Right renal cortex interstitium (tissue), 3 donors: ENCODE results near the gene TMEM132C. TPM values are rescaled to one million over a fixed set of nuclear protein-coding genes. Genes with fewer than 3 reads are reported as not detected.

Experiments used
- DNase-seq, 3 donors: peaks; one replicate each; pipeline ENCODE4 v3.0.0-alpha.2; 2013; ENCODE audit warnings: low read depth in 3 of 3, low spot score in 2 of 3
- polyA plus RNA-seq, 3 donors: library from polyadenylated mRNA; unstranded; fragments of 120-200 nt; gene quantifications; one replicate each; pipeline ENCODE4 v1.2.1, GENCODE V29; 2013; ENCODE audit not compliant: insufficient read length in 3 of 3

Gene TMEM132C
- polyA plus RNA-seq, 3 donors: 1.8 to 3.1 (median 3.0) TPM

DNA sequence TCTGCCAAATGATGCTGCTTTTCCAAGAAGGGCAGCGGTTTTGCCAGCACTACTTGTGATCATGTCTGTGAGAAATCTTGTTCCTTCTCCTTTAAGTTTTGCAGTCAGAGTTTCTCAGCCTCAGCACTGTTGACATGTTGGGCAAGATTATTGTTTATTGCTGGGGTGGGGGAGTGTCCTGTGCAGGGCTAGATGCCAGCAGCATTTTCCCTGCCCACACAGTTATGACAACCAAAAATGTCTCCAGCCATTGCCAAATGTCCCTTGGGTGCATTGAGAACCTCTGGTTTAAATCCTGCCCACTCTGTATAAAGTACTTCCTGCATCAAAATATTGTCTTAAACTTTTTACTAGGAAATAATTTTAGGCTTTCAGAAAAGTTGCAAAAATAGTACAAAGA, 20.0 kb downstream of the TMEM132C start:
- DNase-seq: no peak

DNA sequence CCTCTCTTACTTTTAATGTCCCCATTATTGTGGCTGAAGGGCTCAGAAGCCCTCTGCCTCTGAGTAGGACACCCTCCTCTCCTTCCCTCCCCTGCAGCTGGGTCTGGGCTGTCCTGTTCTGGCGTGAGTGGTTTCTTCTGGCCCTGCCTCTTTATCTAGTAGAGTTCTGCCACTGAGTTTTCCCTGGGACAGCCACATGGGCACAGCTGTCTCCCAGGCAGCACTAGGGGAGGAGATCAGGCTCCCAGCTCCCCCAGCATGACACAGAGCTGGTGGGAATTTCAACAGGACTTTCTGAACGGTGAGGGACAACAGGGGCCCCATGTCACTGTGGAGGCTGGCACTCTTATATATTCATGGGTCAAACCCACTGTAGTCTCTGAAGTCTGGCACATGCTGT, 21.4 kb downstream of the TMEM132C start:
- no peak for DNase-seq

DNA sequence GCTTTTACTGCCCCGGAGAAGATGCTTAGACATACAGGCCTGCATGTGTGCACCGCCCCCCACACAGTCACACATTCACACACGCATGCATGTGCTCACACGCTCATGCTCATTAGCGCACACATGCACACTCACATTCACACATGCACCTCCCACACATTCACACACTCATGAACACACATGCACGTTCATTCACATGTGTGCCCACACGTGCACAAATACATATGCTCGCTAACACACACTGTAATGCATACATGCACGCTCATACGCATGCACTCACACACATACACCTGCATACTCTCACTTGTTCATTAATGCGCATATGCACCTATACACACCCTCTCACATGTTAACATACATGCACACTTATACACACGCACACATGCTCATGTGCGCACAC, 21.9 kb downstream of the TMEM132C start:
- DNase-seq: no peak

DNA sequence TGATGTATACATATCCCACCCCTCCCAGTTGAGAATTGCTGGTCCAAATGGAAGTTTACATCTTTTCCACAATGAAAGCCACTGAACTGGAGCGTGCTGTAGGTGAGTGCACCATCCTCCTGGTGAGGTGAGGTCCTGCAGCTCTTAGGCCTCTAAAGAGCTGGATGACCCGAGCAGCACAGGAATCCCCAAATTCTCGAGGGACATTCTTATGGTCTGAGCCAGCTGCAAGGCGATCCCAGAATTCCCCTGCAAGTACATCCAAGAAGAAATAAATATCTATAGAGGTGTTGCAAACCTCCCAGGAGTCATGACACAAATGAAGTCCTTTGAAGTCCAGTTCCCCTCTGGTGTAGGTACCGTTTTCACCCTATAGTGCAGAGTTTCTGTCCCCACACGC, 24.0 kb downstream of the TMEM132C start:
- no peak for DNase-seq

DNA sequence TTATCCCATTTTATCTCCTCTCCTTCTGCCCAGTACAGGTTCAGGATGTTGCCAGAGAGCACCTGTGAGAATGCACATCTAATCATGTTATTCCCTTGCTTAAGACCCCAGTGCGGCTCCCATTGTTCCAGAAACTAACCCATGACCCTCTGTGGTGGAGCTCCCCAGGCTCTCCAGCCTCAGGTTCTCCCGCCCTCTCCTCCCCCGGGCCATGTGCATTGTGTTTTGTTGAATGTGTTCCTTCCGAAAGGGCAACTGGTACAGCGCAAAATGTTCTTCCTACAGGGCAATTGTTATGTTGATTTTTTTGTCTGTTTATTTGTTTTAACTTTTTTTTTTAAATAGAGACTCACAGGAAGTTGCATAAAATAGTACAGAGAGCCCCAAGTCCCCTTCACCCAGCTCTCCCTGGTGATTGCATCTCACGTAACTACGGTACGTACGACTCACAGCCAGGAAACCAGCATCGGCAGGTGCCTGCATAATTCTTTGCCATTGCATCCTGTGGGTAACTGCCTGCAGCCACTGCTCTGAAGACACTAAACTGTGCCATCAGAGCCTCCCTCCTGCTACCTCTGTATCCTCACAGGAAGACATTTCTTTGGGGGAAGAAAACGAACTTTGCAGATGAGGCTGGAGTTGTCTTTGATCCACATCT, 31.2 kb downstream of the TMEM132C start:
- DNase-seq: no peak

DNA sequence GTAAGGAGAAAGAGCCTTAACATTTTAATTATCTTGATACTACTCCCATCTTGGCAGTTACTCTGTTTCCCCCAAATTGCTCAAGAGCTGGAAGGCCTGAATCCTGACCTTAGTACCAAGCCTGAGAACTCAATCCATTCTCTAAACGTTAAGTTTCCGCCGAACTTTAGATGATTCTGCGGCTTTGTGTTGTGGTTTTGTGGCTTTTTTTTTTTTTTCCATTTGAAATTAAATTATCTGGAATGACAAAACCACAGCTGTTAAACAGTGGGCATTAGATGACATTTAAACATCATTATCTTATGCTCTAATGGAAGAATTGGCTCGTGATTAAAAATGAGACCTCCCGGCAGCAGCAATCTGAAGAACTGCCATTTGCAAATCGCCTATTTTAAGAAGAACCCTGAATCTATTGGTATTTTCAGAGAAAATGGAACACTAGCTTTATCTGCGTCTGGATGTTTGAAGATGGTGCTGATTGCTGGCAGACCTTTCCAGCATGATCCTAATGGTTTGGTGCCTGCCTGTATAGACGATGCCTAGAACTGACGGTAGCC, 38.4 kb downstream of the TMEM132C start:
- DNase-seq: no peak

DNA sequence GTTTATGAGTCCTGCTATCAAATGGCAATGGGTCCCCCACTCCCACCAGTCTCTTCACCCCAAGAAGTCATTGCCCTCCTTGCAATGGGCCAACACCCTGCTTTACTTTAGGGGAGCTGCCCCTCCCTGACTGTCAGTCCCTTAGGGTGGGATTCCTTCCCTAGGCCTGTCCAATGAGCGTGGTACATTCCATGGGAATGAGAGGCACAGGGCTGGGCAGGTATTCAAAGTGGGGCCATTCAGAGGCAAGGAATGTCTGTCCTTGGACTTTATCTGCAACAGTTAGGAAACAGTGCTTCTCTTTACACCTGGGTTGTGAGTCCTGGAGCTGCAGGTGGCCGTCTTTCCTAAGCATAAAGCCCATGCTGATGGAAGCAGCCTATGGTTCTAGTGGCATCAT, 40.8 kb downstream of the TMEM132C start:
- DNase-seq: no peak

DNA sequence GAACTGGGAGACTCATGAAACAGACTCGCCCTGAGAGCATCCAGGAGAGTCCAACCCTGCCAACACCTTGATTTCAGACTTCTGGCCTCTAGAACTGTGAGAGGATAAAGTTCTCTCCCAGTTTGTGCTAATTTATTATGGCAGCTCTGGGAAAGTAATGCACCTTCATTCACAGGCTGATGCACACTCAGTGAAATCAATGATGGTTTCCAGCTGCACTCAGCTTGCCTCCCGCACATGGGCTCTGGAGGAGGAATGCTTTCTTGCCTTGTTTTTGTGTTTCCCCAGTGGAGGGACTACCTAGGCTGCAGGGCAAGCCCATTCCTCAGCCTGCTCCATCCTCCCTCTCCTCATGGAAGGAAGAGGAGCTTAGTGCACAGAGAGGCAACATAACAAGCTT, 45.7 kb downstream of the TMEM132C start:
- no peak for DNase-seq

DNA sequence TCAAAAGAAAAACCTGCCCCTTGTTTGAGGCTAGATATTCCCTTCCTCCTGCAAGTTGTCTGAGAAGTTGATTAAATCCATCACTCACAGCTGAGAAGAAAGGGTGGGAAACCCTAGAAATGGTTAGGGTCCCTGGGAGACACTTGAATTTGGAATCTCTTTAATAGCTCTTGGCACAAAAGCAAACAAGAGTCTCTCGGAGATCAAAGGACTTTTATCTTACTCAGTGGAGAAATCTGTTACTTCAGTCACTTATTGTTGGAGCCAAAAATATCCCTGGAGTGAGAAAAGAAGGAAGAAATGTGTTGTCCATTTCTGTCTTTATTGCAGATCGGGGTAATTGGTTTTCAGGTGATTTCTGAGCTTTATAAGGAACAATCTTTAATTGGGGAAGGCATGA, 47.0 kb downstream of the TMEM132C start:
- DNase-seq: no peak

DNA sequence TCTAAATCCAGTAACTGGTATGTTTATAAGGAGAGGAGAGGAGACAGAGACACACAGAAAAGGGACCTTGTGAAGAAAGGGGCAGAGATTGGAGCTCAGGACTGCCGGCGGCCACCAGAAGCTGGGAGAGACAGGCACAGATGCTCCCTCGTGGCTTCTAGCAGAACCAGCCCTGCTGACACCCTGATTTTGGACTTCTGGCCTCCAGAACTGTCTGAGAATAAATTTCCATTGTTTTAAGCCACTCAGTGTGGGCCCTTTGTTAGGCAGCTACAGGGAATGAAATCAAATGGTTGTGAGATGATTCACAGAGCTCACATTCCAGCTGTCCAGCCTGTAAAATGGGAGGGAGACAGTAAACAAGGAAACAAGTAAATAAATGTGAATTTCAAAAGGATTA, 47.6 kb downstream of the TMEM132C start:
- no peak for DNase-seq

DNA sequence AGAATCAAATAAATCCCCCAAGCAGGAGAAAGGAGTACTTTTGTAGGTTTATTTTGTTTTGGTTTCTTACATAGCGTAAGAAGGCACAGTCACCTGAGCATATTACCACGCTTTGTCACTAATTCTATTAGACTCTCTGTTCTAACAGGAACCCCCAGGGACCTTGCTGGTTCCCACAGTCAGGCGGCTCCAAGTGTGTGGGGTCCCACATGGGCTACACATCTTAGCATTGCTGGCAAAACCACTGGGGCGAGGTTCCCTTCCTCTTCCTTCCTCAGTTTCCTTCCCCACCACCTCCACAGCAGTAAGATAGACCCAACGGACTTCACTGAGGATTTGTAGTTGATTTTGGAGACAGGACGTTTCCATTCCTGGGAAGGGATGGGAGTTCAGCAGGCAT, 49.1 kb downstream of the TMEM132C start:
- no peak for DNase-seq

DNA sequence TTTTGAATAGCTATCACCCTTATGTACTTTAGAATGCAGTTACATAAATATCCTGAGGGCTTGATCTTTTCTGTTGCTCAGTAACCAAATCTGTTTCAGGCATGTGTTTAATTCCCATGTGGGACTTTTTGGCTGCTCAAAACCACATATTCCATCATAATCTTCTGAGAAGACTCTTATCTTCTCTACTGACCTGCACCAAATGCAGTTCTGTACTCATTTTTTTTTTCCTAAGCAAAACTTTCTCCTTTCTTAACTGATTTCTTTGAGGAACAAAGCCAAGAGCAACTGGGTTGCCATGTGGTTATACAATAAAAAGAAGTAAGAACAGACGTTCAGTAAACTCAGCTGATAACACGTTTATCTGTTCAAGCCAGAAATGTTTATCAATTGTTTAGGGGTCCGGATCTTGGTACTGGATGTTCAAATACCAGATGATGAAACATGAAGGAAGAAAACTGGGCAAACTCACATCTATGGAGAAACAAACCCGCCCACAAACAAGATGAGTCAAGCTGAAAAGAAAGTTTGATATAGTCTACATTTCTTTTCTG, 50.1 kb downstream of the TMEM132C start:
- DNase-seq: no peak

DNA sequence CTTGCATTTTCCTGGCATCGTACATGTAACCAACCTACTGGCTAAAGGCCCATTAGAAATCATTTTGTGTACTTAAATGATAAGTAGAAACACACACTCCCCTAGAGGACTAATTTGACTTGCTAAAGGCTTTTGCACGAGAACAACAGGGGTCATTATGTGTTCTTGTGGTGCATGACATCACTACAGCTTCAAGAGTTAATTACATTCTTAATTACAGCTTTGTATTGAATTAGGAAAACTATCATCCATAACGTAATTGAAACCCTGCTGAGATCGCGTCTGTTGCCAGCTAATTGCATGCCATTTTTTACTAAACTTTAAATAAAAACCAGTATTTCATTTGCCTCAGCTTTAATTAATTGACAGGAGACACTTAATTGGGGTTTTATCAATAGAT, 51.4 kb downstream of the TMEM132C start:
- no peak for DNase-seq

DNA sequence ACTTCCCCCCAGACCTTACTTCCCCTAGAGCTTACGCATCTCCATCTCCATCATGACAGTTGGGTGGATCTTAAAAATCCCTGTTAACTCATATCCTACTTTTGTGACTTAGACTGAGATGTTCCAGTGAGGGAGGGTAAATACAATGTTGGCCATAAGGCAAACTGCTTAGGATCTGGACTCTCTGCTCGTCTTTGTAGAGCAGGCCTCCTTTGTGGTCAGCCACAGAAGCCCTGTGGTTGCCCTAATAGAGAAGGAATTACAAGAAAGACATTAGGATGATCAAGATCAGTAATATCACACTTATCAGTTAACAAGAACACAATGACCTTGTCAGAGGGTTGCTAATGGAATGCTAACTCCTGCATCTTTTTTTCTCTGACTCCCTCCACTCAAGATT, 52.0 kb downstream of the TMEM132C start:
- no peak for DNase-seq

DNA sequence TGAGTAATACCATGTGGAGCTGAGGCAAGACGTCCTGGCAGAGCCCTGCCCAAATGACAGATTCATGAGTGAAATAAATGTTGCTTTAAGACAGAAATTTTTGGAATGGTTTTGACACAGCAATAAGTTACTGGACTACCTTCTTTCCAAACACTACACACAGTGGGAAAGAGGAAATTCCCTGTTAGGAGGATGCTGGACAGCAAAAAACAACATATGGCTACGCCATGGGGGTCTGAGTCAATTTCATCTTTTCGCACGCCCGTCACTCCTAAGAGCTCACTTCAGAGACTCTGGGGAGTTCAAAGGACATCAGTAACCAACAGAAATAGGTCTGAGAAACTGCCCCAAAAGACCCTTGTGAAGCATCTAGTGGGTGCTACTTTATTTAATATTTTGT, 55.4 kb downstream of the TMEM132C start:
- DNase-seq: no peak

DNA sequence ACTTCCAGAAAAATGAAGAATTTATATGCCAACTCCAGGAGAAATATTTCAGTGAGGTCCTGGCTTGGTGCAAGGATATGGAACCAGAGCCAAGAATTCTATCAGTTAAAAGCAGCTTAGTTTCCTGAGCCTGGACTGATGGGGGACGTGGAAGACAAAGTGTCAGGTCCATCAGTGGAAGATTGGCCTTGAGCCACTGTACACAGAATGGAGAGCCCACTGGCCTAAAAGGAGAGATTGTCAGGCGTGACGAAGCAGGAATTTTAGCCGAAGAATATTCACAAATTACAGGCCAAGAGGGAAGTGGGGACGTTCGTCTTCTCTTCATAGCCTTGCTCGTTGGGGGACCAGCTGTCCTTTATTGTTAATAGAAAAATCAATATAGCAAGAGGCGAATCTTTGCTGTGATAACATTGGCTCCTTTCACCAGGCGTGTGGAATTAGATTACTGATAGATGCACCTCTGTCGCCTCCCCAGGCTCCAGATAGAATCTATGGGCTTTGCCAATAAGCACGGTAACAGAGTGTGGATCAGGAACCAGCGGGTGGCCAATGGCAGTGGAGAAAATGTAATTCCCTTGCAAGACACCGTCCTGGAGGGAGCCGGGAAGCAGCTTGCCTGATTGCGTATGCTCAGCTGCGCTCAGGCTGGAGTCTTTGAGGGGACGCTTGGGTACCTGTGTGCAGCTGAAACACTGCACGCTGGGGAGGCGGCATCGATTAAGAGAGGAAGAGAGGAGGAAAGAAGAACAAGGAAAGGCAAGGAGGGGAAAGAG, 56.4 kb downstream of the TMEM132C start:
- DNase-seq: no peak

DNA sequence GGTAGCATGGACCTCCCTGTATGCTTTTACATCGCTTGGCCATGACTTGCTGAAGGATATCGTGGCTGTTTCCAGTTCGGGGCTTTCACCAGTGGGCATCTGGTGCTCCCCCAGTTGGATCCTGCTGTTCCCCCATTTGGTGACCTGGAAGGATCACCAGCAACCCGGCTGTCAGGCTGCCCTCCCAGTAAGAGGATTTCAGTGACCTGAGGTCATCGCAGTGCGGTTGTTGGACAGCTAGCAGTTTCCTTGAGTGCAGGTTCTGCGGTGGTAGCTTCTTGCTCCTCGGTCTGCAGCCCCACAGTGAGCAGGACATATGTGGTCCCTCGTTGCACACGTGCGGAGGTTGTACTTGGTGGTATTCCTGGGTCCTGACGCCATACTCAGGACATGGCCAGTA, 58.7 kb downstream of the TMEM132C start:
- no peak for DNase-seq

DNA sequence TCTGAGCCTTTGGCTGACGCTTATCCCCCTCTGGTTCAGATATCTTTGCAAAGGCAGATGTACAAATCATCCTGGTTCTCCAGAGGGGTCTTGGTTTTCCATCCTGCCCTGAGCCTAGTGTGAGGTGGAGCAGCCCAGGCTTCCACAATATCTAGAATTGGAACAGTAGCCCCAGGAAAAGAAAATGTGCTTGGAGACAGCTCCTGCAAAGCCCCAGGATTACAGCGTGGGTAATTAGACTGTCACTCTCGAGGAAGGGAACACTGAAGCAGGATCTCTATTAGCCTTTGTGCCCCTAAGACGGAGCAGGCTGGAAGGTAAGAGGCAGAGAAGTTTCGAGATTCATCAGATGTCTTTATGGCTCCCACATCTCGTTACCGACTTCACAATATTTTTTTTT, 59.4 kb downstream of the TMEM132C start:
- DNase-seq: no peak

DNA sequence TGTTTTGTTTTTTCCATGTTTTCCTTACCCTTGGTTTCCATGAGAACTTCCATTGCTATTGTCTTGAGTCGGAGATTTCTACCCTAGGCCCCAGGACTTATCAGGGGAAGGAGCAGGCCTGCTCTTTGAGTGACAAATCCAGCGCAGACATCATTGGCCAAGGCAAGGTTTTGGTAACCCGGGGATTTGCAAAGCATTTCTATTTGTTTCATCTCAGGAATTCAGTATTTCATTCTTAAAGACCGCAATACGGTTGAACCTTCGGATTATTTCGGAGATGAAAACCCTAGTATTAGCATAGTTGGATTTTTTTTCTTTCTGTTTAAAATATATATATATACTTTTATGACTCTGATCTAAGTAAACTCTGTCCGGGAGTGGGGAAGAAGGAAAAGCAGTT, 62.0 kb downstream of the TMEM132C start:
- DNase-seq: no peak

DNA sequence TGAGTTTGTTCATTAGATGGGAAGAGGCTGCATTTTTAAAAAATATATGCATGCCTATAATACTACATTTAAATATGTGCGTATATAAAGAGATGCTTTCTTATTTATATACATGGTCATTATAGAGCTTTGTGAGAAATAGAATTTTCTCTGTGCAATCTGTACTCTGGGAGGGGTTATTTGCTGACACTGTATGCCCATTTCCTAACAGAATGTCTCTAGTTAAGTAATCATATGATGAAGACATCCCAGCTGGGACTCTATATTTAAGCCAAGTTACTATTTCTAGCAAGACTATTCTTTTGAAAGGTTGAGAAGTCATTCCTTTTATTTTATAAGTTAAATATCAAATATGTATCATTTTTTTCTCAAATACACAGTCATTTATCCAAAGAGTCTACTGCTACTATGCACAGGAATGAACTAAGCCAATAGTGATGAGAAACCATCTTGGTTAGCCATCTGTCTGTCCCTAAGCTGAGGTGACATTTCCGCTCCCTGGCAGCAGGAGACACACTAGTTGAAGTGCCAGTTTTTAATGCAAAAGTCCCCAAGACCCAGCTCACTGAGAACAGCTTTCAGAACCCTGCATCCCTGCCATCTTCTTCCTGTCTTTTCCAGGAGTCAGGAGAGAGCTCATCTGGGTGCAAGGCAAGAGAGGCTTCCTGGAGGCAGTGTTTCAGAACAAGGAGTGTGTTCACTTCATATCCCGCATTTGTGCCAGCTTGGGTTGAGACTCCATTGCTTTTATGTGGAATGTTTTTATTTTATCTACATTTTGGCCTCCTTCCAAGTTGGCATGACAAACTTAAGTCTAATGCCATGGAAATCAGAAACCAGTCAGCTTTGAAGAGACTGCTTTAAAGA, 69.5 kb downstream of the TMEM132C start:
- no peak for DNase-seq

DNA sequence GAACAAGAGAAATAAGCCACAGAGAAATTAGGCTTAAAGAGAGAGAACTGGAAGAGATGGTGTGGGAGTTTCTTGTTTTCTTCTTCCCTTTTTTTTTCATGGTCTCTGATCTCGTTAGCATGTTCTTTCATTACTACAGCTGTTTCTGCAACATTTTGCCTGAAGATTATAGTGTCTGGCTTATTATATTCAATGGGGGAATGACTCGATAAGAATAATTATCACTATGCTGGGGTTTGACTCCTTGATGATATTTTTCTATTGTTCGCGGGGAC, 70.0 kb downstream of the TMEM132C start:
- no peak for DNase-seq
